Measurements from ENCODE around the gene CIAO3.
"Not testable (repeated sequence)": the region's sequence is repeated elsewhere in the genome, so short reads cannot be mapped to it uniquely, and the experiment has no call there.

Gene CIAO3

DNA sequence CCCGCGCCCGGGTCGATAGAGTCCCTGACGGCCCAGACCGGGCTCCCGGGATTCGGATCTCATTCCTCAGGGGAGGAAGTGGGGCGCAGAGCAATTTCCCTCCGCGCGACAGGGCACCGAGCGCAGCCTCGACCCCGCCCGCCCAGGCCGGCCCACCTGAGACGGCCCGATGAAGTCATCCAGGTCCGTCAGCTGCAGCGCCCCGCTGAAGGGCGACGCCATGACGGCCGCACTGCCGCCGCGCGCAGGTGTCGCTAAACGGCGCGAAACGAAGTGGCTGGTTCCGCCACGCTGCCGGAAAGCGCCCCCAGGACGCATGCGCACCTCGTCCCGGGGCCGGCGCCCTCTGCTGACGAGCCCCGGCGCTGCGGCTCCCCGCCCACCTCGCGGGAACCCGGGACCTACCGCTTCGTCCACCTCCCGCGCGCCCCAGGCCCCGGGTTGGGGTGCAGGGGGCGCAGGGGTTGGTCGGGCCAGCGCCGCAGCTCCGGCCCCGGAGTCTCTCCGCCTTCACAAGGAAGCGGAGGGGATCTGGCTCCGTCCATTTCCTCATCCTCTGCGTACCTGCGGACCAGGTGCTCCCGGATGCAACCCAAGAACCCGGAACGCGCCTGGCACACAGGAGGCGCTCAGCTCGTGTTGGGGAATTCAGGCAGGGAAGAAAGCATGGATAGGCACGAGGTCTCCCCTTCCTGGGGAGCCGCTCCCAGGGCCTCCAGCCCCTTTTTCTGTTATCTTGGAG is at the start of gene CIAO3:
Gene CIAO3 (minus strand): TSS at position 234 of the 742 bp plus-strand sequence. CDS start 12 bp downstream, at position 222.
- DNase-seq = peak; percentile 80

DNA sequence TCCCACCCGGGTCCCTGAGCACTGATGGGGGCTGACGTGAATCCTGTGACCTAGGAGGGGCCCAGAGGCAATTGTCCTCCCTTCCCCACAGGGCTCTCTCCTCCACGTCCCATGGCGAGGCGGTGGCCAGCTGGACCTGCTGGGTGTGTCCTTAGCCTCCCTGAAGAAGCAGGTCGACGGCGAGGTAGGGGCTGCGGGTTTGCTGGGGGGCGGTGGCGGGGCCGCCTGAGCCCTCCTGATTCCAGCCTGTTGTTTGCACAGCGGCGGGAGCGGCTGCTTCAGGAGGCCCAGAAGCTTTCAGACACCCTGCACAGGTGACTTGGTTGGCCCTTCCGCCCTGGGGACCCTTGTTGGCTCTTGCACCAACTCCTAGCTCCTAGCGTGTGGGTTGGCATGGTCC is 49.3 kb upstream of the CIAO3 start:
- DNase-seq = no peak

DNA sequence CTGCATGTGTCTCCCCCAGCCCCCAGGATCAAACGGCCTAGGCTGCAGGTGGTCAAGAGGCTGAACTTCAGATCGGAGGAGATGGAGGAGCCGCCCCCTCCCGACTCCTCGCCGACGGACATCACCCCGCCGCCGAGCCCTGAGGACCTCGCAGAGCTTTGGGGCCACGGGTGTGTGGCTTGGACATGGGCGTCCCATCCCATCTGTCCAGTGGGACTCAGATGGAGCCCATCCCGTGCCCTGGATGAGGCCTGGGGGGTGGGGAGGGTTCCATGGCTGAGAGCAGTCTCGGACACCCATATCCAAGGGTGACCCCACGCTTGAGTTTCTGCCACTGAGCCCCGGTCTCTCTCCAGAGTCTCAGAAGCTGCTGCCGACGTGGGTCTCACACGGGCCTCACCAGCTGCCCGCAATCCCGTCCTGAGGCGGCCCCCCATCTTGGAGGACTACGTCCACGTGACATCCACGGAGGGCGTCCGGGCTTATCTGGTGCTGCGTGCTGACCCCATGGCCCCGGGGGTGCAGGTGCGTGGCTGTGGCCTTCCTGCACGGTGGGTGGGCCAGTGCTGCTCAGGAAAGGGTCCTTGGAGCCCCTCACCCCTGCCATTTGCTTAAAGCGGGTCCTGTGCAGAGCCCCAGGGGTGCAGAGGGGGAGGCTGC is 48.5 kb upstream of the CIAO3 start:
- no peak for DNase-seq

DNA sequence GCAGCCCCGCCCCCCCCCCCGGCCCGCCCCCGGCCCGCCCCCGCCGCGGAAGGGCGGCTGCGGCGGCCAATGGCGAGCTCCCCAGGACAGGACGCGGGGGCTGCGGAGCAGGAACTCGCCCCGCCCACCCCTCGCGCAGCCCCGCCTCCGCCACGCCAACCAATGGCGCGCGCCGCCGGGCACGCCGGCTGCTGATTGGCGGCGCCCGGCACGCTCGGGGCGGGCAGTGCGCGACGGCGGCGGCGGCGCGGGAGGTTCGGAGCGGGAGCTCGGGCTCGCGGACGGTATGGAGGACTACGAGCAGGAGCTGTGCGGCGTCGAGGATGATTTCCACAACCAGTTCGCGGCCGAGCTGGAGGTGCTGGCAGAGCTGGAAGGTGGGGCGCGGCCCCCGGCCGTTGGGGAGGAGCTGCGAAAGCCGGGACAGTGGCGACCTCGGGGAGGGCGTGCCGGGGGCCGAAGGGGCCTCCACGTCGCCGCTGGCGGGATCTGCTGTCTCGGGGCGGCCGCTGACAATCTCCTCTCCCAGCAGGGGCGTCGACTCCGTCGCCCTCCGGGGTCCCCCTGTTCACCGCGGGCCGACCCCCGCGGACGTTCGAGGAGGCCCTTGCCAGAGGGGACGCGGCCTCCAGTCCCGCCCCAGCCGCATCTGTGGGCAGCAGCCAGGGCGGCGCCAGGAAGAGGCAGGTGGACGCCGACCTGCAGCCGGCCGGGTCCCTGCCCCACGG is 47.8 kb upstream of the CIAO3 start, which contains the start of gene CHTF18:
Gene CHTF18 (plus strand): TSS at position 222 of the 728 bp plus-strand sequence. CDS start 65 bp downstream, at position 287.
- peak; percentile 87 for DNase-seq

DNA sequence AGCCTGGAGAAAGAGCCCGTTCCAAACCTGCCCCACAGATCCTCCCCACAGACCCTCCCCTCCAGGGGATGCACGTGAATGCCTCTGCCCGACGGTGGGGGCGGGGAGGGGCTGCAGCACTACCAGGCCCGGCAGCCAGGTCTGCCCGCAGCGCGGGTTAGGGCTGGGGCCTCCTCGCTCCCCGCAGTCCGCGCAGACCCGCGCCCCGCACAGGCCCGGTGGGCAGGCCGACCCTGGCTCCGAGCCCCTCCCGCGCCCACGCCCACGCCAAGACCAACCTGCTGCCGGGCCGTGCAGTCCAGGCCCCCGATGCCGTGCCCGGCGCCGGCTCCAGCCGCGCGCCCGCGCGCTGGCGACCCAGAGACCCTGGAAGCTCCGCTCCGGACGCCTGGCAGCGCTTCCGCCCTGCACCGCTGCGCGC is 47.2 kb upstream of the CIAO3 start, which contains the start of gene RPUSD1:
Gene RPUSD1 (minus strand): TSS at position 404 of the 421 bp plus-strand sequence. CDS start 644 bp downstream, outside the sequence.
- DNase-seq = no peak

DNA sequence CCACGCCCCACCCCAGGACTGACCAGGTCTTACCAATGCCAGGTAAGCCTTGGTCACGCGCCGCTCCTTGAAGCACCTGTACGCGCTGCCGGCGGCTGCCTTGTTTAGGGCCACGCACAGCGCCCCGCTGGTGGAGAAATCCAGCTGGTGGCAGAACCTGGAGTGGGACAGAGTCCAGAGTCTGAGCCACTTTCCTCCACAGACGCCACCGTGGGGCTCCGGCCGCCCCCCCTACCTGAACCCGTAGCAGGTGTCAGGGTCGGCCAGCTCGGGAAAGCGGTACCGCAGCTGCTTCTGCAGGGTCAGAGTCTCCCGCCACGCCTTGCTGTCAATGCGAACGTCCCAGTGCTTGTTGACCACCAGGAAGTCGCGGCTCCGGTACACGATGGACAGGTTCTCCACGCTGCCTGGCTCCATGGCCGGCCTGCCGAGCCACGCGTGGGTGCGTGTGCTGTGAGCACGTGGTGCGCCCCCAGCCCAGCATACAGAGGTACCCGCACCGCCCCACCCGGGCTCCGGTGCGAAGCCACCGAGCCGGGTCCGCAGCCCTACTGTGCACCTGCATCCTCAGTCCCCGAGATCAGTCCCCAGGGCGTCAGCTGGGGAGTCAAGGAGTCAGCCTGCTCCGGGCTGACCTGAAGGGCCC is 46.6 kb upstream of the CIAO3 start:
- no peak for DNase-seq

DNA sequence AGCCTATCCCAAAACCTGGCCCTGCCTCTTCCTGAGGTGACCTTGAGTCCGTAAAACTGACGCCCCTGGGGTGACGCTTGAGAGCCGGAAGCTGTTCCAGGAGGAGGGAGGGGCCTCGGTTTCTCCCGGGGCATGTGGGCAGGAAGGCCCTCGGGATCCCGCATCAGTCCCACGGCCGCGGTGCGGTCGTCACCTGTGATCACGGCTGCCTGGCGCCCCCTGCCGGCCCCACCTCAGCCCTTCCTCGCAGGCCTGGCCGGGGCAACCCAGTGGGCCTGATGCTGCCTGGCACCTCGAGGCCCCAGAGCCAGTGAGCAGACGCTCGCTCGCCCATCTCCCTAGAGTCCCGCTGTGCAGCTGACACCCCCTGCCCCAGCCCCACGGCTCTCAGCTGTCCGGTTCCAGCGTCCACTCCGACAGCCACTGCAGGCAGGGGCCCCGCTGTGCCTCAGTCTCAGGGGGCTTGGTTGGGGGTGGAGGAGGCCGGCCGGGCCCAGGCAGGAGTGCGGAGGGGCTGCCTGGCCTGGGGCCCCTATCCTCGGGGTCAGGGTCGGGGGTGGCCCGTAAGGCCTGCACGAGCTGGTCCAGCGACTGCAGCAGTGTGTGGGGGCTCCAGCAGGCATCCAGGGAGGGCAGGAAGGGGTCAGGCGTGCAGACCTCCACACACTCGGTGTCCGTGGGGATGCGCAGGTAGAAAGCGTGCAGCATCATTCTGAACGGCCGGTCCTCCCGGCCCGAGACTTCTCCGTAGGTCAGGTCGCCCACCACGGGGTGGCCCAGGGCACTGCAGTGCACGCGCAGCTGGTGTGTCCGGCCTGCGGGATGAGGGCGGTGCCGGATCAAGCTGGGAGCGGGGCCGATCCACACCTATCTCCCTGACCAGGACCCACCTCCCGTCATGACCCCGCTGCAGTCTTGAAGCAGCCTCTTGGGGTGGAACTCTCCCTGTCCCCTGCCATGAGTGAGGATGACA is 45.1 kb upstream of the CIAO3 start:
- peak; percentile 10 for DNase-seq

DNA sequence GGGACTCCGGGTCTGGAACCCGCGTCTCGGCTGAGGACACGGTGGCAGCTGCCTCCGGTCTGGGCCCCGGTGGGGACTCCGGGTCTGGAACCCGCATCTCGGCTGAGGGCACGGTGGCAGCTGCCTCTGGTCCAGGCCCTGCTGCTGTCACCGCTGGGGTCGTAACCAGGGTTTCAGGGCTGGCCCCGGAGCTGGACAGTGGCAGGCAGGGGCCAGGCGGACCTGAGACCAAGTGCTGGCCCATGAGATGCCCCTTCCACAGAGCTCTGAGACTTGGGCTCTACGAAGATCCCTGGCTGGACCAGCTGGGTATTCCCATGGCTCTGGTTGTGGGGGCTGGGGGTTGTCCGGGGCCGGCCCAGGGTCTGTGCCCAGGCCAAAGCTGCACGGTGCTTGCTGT is 43.6 kb upstream of the CIAO3 start:
- DNase-seq = no peak

DNA sequence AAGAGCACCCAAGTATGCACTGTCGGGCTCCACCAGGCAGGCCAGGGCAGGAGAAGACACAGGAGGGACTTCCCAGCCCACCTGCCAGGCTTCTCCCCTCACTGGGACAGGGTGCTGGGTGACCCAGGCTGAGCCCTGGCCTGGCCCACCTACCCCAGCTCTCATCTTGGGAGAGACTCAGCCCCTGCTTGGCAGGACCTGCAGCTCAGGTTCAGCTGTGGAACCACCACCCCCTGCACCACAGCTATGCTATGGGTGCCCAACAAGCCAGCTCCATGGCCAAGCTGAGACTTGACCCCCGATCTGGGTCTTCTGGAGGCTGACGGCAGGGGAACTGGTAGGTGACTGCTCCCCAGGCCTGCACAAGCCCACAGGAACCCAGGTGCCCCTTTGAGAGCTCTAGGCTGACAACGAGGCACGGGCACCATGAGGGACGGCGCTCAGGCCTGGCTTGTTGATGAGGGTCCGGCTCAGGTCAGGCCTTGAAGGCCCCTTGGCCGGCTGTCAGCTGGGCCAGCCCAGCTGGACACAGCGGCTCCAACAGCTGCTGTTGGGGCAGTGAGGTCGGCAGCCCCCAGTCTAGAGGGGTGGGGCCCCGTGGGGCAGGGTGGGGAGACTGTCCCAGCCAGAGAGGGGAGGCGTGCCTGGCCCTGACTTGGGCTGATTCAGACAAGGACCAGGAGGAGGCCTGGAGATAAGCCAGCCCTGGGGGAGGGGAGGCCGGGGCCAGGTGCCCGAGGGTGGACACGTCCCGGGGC is 42.8 kb upstream of the CIAO3 start:
- DNase-seq = no peak

DNA sequence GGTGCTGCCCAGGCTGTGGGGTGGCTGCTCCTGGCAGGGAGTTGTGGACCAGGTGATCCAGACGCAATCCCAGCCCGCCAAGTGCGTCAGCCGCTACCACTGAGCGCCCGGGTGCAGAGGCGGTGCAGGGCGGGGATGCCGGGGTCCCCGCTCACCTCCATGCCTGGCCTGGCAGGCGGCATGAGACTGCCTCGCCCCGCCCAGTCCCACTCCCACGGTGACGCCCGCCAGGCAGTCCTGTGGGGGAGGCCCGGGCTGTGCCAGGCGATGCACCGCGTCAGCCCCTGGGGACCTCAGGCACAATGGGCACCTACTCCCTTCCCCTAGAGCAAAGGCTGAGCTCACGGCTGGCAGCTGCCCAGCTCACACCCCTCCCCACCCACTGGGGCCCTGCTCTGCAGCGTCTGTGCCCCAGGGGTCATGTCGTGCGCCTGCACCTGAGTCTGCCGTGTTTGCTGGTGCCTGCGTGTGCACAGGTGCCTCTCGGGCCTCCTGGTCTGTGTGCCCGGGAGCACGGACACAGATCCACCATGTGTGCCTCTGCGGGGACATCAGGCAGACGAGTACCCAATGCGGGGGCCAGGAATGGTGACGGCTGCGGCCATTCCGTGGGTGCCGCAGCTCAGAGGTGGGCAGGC is 42.1 kb upstream of the CIAO3 start:
- peak; percentile 52 for DNase-seq

DNA sequence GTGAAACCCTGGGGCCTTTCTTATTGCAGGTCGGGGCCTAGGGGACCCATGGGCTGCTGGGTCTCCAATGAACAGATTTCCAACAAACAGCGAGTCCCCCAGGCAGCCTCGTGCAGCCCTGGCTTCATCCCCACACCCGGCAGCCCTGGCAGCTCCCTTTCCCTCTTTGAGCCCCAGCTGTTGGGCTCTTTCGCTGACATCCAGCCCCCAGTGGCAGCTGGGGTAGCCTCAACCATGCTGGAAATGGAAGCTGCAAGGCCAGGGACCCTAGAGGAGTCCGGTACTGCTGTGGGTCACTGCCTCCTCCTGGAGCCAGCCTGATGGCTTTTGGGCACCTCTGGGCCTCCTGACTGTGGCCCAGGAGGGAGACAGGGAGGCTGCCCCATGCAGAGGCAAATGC is 41.5 kb upstream of the CIAO3 start:
- no peak for DNase-seq

DNA sequence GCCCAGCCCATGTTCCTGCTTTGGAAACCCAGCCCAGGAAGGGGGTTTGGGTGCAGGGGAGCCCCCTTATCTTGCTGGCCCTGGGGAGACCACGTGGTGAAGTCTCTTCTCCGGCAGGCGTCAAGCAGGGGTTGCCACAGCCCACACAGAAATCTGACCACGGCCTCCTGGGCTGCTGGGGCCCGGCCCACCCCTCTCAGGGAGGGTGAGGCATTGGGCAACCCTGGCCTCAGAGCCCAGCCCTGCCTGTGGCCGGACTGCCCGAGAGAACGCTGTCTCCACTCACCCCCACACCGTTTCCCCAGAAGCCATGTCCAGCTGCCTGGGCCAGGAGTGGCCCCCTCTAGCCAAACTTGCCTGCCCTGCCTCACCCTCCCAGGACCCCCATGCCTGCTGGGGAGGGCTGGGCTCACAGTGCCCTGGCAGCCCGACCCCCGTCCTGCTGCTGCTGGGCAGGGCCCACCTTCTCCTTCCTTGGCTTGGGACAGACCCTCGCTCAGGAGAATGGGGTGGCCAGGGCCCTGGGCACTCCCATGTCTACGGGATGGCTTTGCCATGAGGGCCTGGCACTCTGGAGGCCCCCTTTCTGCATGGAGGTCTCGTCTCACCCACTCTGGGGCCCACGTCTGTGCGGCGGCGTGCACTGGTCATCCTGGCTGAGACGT is 40.7 kb upstream of the CIAO3 start:
- DNase-seq = no peak

DNA sequence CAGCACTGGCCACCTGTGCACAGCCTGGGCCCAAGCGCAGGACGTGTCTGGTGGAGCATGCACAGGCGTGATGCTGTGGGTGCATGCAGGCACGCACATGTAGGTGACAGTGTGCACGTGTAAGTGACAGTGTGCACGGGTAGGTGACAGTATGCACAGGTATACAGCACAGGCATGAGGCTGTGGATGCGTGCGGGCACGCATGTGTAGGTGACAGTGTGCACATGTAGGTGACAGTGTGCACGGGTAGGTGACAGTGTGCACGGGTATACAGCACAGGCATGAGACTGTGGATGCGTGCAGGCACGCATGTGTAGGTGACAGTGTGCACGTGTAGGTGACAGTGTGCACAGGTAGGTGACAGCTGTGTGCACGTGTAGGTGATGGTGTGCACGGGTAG is 39.5 kb upstream of the CIAO3 start:
- no peak for DNase-seq

DNA sequence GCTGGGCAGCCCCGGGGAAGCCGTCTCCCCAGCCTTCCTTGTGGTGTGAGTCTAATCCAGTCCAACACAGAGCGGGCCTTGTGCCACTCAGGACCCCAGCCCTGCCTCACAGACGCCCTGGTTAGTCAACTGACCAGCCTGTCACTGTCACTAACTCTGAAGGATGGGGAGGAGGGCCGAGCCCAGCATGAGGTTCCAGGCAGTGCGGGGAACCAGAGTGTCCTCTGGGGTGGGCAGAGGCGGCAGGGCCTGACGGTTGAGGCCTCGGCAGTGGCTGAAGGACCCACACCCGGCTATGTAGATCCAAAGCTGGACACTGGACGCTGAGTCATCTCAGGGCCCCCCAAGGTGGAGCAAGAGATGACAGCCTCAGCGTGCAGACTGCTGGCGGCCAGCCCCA is 38.8 kb upstream of the CIAO3 start:
- no peak for DNase-seq

DNA sequence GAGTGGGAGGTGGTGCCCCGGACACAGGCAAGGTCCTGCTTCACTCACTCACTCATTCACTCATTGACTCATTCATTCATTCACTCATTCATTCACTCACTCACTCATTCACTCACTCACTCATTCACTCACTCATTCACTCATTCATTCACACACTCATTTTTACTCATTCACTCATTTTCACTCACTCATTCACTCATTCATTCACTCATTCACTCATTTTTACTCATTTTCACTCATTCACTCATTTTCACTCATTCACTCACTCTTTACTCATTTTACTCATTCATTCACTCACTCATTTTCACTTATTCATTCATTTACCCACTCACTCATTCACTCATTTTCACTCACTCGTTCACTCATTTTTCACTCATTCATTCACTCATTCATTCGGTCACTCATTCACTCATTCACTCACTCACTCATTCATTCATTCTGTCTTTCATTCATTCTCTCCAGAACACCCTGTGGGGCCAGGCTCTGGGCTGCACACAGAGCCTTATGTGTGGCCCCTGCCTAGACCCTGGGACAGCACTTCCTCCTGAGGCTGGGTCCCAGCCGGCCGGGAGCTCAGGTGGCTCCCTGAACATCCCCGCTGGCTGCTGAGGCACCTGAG is 38.2 kb upstream of the CIAO3 start:
- DNase-seq = no peak

DNA sequence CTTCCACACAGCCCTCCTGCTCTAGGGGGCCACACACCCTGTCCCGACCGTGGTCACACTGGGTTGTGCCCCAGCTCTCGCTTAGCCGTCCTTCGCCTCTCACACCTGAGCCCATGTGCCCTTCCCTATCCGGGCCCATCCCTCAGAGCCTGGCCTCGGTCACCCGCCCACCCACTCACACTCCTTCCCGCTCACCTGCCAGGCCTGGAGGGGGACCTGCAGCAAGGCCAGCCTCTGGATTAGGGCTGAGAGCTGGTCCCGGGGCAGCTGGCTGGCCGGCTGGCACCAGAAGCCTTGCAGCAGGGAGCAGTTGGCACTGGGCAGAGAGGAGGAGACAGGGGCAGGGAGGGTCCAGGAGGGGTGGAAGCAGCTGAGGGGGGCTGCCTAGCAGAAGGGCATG is 37.6 kb upstream of the CIAO3 start:
- no peak for DNase-seq

DNA sequence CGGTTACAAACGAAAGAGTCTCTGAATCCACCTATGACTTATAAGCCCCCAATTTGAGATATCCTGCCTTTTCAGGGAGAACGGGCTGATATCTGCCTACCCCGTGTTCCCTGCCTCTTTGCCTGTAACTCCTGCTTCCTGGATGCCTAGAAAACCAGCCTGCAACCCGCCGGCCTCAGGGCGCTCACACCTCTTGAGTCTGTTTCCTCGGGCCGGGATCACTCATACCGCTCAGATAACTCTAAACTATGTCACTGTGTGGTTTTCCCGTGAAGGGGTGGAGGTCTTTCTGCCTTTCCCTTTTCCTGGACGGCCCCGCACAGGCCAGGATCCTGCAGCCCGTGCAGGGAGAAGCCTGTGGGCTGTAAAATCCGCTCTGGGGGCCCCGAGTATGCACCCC is 37.0 kb upstream of the CIAO3 start:
- no peak for DNase-seq

DNA sequence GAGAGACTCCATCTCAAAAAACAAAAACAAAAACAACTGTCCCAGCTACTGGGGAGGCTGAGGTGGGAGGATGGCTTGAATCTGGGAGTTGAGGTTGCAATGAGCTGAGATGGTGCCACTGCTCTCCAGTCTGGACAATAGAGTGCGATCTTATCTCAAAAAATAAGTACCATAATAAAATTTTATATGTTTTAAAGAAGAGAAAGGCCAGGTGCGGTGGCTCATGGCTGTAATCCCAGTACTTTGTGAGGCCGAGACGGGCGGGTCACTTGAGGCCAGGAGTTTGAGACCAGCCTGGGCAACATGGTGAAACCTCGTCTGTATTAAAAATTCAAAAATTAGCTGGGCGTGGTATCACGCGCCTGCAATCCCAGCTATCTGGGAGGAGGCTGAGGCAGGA is 36.0 kb upstream of the CIAO3 start:
- DNase-seq = no peak

DNA sequence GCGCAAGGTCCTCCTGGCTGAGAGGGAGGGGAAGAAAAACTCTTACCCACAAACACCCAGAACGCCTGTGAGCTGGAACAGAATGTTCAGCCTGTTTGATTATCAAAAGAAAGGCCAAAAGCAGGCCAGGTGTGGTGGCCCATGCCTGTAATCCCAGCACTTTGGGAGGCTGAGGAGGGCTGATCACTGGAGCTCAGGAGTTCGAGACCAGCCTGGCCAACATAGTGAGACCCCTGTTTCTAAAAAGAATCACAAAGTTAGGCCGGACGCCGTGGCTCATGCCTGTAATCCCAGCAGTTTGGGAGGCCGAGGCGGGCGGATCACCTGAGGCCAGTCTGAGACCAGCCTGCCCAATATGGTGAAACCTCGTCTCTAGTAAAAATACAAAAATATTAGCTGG is 35.5 kb upstream of the CIAO3 start:
- DNase-seq = not testable (repeated sequence)
